Measurements from ENCODE around the gene PTTG1IP. TPM values are rescaled to one million over a fixed set of nuclear protein-coding genes. Genes with fewer than 3 reads are reported as not detected.

The PTTG1IP gene
- total and polyA plus RNA-seq, 2 of the 4 experiments (the other 2 are of a cell fraction) = 167 to 194 TPM

DNA sequence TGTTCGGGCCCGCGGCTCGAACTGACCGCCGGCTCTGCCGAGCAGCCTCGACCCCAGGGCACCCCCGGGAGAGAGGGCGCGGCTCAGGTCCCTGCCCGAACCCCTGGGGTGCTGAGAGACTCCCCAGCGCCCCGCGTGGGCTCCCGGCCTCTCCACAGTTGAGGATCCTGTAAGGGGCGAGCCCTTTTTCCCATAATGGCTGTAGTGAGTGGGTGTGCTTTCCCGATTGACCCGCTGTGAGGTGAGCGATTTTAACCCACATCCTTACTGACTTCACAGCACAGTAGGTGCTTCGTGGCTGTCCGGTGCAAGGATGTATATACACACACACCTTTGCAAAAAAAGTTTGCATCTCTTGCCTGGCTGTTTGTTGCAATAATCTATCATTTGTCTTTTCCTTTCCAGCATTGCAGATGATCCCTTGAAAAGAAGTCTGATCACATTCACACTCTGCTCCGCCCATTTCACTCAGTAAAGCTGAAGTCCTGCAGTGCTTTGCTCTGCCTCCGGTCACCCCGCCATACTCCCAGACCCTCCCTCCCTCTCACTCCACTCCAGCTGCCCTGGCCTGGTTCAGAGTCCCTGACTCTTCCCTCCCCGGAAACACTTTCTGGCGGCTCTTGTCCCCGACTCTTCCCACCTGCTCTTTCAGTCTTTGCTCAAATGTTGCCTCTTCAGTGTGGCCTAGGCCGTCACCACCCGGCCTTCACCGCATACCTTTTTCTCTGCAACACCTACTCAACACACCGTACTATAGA is 70.9 kb downstream of the PTTG1IP start:
- Histone ChIP-seq H3K18ac (ENCODE audit: low read depth, low read length) (no peak overlapping the region), H3K27me3 (ENCODE audit: control insufficient read depth, insufficient read depth, low read length) (no peaks in the 10 kb centered on the region), H2BK15ac (ENCODE audit: low read depth, low read length) (no peak overlapping the region), H4K91ac (ENCODE audit: insufficient read depth, low read depth, low read length) (no peak overlapping the region), H4K5ac (ENCODE audit: low read depth, low read length) (no peak overlapping the region), H3K4me2 (ENCODE audit: low read depth, low read length) (peak overlapping the region; percentile 87), H3K56ac (ENCODE audit: extremely low read depth, insufficient read depth, low read length) (peak overlapping the region; percentile 26; the same call in 1 of the 2 replicates), H3K14ac (replicated peaks; ENCODE audit: low read depth, low read length) (no peak overlapping the region), H3K9me1 (ENCODE audit: insufficient read depth, low read length) (peaks cover 3% of the 10 kb centered on the region; the same call in 1 of the 2 replicates), H3K4me3 (ENCODE audit: insufficient read depth, low read depth, low read length) (peak overlapping the region; percentile 100), H2AK9ac (replicated peaks; ENCODE audit: low read depth, low read length, poor library complexity) (peak overlapping the region; percentile 79), H3K23ac (ENCODE audit: low read depth, low read length) (0 out of 2 replicates have a peak overlapping the region, but pooled peaks have one; percentile 56), H2BK5ac (ENCODE audit: low read depth, low read length, poor library complexity, severe bottlenecking) (no peak overlapping the region), H3K4ac (ENCODE audit: low read depth, low read length) (peak overlapping the region; percentile 30; the same call in 1 of the 2 replicates), H2BK20ac (ENCODE audit: low read depth, low read length) (no peak overlapping the region), H3K9me3 (ENCODE audit: control insufficient read depth, insufficient read depth, low read length) (no peaks in the 10 kb centered on the region), H2AK5ac (ENCODE audit: low read depth, low read length) (peak overlapping the region; percentile 25), H3K36me3 (ENCODE audit: control insufficient read depth, insufficient read depth, low read length) (peaks cover 29% of the 10 kb centered on the region), H3K9ac (ENCODE audit: low read depth, low read length) (peak overlapping the region; percentile 58), H3K79me1 (ENCODE audit: low read depth in 1 of 2, low read length in 2 of 2) (peaks cover 44 to 86% of the 10 kb centered on the region in 2 experiments), H3K4me1 (ENCODE audit: control insufficient read depth, insufficient read depth, low read length) (peaks cover 2% of the 10 kb centered on the region; the same call in 1 of the 2 replicates), H2AFZ (replicated peaks; ENCODE audit: low read length, poor library complexity) (peak overlapping the region; percentile 99), H4K8ac (ENCODE audit: low read depth in 2 of 2, low read length in 2 of 2) (peak overlapping the region in 1 of 2 experiments; percentile 97; a peak in 2 of 4 replicates), H3K27ac (ENCODE audit: insufficient read depth, low read length) (peak overlapping the region; percentile 98), H4K20me1 (ENCODE audit: insufficient read depth, low read length) (peaks cover 35% of the 10 kb centered on the region), H2BK120ac (ENCODE audit: low read depth, low read length) (no peak overlapping the region)
- dilution Hi-C loops (cut with HindIII; ENCODE audit: low sequenced_read_pairs, unreplicated experiment) = no loop called here
- ChIA-PET POLR2A (ENCODE audit: unreplicated experiment) (no interaction called here), CTCF (interaction anchor here (0.9 kb wide), 1 partner anchor 9 kb away, joined by 3 read pairs; no protein-coding TSS in a partner anchor)
- no TSS peak for BruUV-seq (replicated peaks)
- DNase-seq (no peak), ATAC-seq (ENCODE audit: low read depth) (peak; percentile 19)
- 46% methylated on average over 8 of the region's 32 CpGs; no CpG with 5 or more reads in 1 of the 2 experiments for WGBS, 2 experiments (ENCODE audit: extremely low coverage in 2 of 2, insufficient read length in 1 of 2)
- in situ Hi-C loops (cut with MboI; ENCODE audit: low sequenced_read_pairs) = loop anchor here (25.0 kb wide), 1 partner anchor 310 kb away; no protein-coding TSS in a partner anchor
- intact Hi-C loops (cut with micrococcal nuclease) = loop anchor here (5.0 to 10.0 kb wide), 2 partner anchors 70 to 332 kb away; partner anchors contain the start of gene PTTG1IP
- TF ChIP-seq, protein P1, sequence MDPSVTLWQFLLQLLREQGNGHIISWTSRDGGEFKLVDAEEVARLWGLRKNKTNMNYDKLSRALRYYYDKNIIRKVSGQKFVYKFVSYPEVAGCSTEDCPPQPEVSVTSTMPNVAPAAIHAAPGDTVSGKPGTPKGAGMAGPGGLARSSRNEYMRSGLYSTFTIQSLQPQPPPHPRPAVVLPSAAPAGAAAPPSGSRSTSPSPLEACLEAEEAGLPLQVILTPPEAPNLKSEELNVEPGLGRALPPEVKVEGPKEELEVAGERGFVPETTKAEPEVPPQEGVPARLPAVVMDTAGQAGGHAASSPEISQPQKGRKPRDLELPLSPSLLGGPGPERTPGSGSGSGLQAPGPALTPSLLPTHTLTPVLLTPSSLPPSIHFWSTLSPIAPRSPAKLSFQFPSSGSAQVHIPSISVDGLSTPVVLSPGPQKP (IDR thresholded peaks at IDR 0.05; ENCODE audit: borderline replicate concordance, low read depth, low read length) = no peak
- no peak for TF ChIP-seq MXI1 (IDR thresholded peaks at IDR 0.05; ENCODE audit: borderline replicate concordance, low read depth, low read length)
- TF ChIP-seq FOS (IDR thresholded peaks at IDR 0.05; ENCODE audit: low read depth, low read length) = no peak
- no peak for TF ChIP-seq NFE2L2 (IDR thresholded peaks at IDR 0.05; ENCODE audit: low read depth, low read length)
- no peak for TF ChIP-seq POLR2A (IDR thresholded peaks at IDR 0.05; ENCODE audit: low read depth, low read length)
- TF ChIP-seq, protein P2, sequence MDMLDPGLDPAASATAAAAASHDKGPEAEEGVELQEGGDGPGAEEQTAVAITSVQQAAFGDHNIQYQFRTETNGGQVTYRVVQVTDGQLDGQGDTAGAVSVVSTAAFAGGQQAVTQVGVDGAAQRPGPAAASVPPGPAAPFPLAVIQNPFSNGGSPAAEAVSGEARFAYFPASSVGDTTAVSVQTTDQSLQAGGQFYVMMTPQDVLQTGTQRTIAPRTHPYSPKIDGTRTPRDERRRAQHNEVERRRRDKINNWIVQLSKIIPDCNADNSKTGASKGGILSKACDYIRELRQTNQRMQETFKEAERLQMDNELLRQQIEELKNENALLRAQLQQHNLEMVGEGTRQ (IDR thresholded peaks at IDR 0.05; ENCODE audit: low read depth, low read length) = no peak
- TF ChIP-seq SMC3 (IDR thresholded peaks at IDR 0.05; ENCODE audit: low read depth, low read length) = no peak
- no peak for TF ChIP-seq RFX5 (IDR thresholded peaks at IDR 0.05; ENCODE audit: low read depth, low read length)
- TF ChIP-seq CEBPB (IDR thresholded peaks at IDR 0.05; ENCODE audit: low read depth, low read length) = no peak
- TF ChIP-seq, protein P3, sequence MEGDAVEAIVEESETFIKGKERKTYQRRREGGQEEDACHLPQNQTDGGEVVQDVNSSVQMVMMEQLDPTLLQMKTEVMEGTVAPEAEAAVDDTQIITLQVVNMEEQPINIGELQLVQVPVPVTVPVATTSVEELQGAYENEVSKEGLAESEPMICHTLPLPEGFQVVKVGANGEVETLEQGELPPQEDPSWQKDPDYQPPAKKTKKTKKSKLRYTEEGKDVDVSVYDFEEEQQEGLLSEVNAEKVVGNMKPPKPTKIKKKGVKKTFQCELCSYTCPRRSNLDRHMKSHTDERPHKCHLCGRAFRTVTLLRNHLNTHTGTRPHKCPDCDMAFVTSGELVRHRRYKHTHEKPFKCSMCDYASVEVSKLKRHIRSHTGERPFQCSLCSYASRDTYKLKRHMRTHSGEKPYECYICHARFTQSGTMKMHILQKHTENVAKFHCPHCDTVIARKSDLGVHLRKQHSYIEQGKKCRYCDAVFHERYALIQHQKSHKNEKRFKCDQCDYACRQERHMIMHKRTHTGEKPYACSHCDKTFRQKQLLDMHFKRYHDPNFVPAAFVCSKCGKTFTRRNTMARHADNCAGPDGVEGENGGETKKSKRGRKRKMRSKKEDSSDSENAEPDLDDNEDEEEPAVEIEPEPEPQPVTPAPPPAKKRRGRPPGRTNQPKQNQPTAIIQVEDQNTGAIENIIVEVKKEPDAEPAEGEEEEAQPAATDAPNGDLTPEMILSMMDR (conservative IDR thresholded peaks at IDR 0.05; ENCODE audit: low read depth, low read length) = no peak
- no peak for TF ChIP-seq RCOR1 (IDR thresholded peaks at IDR 0.05; ENCODE audit: insufficient replicate concordance, low read length)
- TF ChIP-seq MAFK (IDR thresholded peaks at IDR 0.05; ENCODE audit: low read depth, low read length) = no peak
- no peak for TF ChIP-seq CHD1 (IDR thresholded peaks at IDR 0.05; ENCODE audit: low read depth, low read length)
- TF ChIP-seq BHLHE40 (IDR thresholded peaks at IDR 0.05; ENCODE audit: low read depth, low read length) = no peak

All from IMR-90 (cell line).